ENCODE results near the gene ANO1.
A peak's percentile ranks its signal among the peaks of the same experiment; 100 is the strongest.

The ANO1 gene

GRCh38 chr11:70049045-70049444 lies 29.1 kb upstream of the ANO1 start:
- H3K79me2 ChIP-seq = no peaks in the 10 kb centered on the region
- H3K36me3 ChIP-seq (ENCODE audit: control insufficient read depth, insufficient read depth, low read length) = no peaks in the 10 kb centered on the region
- H3K4me2 ChIP-seq (ENCODE audit: low read length) = peak overlapping the region; percentile 47
- H3K4me3 ChIP-seq (ENCODE audit: low read depth, low read length) = no peak overlapping the region
- H3K4me1 ChIP-seq = peaks cover 4% of the 10 kb centered on the region
- no peak for TF ChIP-seq CTCF (IDR thresholded peaks at IDR 0.05)
- H2AFZ ChIP-seq = peak overlapping the region; percentile 33
- no peak overlapping the region for H3K27ac ChIP-seq
- no peaks in the 10 kb centered on the region for H3K27me3 ChIP-seq (ENCODE audit: control insufficient read depth, insufficient read depth, low read length)
- H3K9ac ChIP-seq = no peak overlapping the region
- peaks cover 1% of the 10 kb centered on the region for H3K9me3 ChIP-seq (ENCODE audit: control insufficient read depth, low read length)

GRCh38 chr11:70050243-70050642 lies 27.9 kb upstream of the ANO1 start:
- Histone ChIP-seq H3K27me3 (ENCODE audit: control insufficient read depth, insufficient read depth, low read length) (no peaks in the 10 kb centered on the region), H3K79me2 (no peaks in the 10 kb centered on the region), H3K27ac (no peak overlapping the region), H3K9ac (no peak overlapping the region), H3K4me3 (ENCODE audit: low read depth, low read length) (no peak overlapping the region), H3K4me2 (ENCODE audit: low read length) (no peak overlapping the region), H3K4me1 (peaks cover 4% of the 10 kb centered on the region), H3K9me3 (ENCODE audit: control insufficient read depth, low read length) (no peaks in the 10 kb centered on the region), H3K36me3 (ENCODE audit: control insufficient read depth, insufficient read depth, low read length) (no peaks in the 10 kb centered on the region), H2AFZ (no peak overlapping the region)
- TF ChIP-seq CTCF (IDR thresholded peaks at IDR 0.05) = no peak

- no peaks in the 10 kb centered on the region for H3K27me3 ChIP-seq (ENCODE audit: control insufficient read depth, insufficient read depth, low read length)
- no peak overlapping the region for H3K4me3 ChIP-seq (ENCODE audit: low read depth, low read length)
- H3K36me3 ChIP-seq (ENCODE audit: control insufficient read depth, insufficient read depth, low read length) = no peaks in the 10 kb centered on the region
- TF ChIP-seq CTCF (IDR thresholded peaks at IDR 0.05) = no peak
- no peak overlapping the region for H3K4me2 ChIP-seq (ENCODE audit: low read length)
- H3K9me3 ChIP-seq (ENCODE audit: control insufficient read depth, low read length) = no peaks in the 10 kb centered on the region
- H3K27ac ChIP-seq = no peak overlapping the region
- no peaks in the 10 kb centered on the region for H3K79me2 ChIP-seq
- H3K9ac ChIP-seq = no peak overlapping the region
- H2AFZ ChIP-seq = no peak overlapping the region
- peaks cover 3% of the 10 kb centered on the region for H3K4me1 ChIP-seq
These were observed 24.1 kb upstream of the ANO1 start for GRCh38 chr11:70054004-70054403.

GRCh38 chr11:70055444-70055843 lies 22.7 kb upstream of the ANO1 start:
- Histone ChIP-seq H3K27ac (no peak overlapping the region), H3K79me2 (no peaks in the 10 kb centered on the region), H3K9me3 (ENCODE audit: control insufficient read depth, low read length) (no peaks in the 10 kb centered on the region), H3K27me3 (ENCODE audit: control insufficient read depth, insufficient read depth, low read length) (no peaks in the 10 kb centered on the region), H3K9ac (no peak overlapping the region), H3K4me1 (no peaks in the 10 kb centered on the region), H2AFZ (no peak overlapping the region), H3K36me3 (ENCODE audit: control insufficient read depth, insufficient read depth, low read length) (no peaks in the 10 kb centered on the region), H3K4me3 (ENCODE audit: low read depth, low read length) (no peak overlapping the region), H3K4me2 (ENCODE audit: low read length) (no peak overlapping the region)
- no peak for TF ChIP-seq CTCF (IDR thresholded peaks at IDR 0.05)

- no peaks in the 10 kb centered on the region for H3K4me1 ChIP-seq
- H3K9ac ChIP-seq = no peak overlapping the region
- no peak overlapping the region for H3K27ac ChIP-seq
- no peak overlapping the region for H2AFZ ChIP-seq
- H3K36me3 ChIP-seq (ENCODE audit: control insufficient read depth, insufficient read depth, low read length) = no peaks in the 10 kb centered on the region
- no peaks in the 10 kb centered on the region for H3K27me3 ChIP-seq (ENCODE audit: control insufficient read depth, insufficient read depth, low read length)
- TF ChIP-seq CTCF (IDR thresholded peaks at IDR 0.05) = no peak
- no peaks in the 10 kb centered on the region for H3K79me2 ChIP-seq
- H3K4me2 ChIP-seq (ENCODE audit: low read length) = no peak overlapping the region
- no peak overlapping the region for H3K4me3 ChIP-seq (ENCODE audit: low read depth, low read length)
- no peaks in the 10 kb centered on the region for H3K9me3 ChIP-seq (ENCODE audit: control insufficient read depth, low read length)
These were observed 21.0 kb upstream of the ANO1 start for GRCh38 chr11:70057080-70057479.

Data from parathyroid adenoma (tissue), 2 donors.